GM19463 (cell line): Measurements from ENCODE around the gene RAPGEF5.

Source experiments
- ATAC-seq: cut with Tn5 transposase; IDR thresholded peaks from one replicate; pipeline ENCODE4 v1.9.1; 2021; ENCODE audit warnings: mild to moderate bottlenecking, moderate library complexity; ENCODE audit not compliant: unreplicated experiment

Gene RAPGEF5

GRCh38 chr7:22230238-22230637, 126.7 kb downstream of the RAPGEF5 start:
- no peak for ATAC-seq

DNA sequence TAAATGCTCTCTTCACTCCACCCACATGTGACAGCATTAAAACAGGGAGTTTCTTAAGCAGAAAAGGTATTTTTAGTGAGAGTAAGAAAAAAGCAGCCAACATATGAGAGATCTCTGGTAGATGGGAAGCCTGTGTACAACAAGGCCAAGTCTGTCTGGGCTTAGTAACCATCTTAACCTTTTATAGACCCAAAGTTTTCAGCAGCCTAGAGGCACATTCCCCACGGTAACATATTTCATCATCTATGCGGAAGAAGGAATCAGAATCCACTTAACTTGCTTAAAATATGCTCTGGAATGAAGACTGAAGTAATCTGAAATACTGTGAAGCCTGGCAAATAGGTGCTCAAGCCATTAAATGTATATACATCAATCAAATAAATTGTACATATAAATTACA, 127.8 kb downstream of the RAPGEF5 start:
- no peak for ATAC-seq

DNA sequence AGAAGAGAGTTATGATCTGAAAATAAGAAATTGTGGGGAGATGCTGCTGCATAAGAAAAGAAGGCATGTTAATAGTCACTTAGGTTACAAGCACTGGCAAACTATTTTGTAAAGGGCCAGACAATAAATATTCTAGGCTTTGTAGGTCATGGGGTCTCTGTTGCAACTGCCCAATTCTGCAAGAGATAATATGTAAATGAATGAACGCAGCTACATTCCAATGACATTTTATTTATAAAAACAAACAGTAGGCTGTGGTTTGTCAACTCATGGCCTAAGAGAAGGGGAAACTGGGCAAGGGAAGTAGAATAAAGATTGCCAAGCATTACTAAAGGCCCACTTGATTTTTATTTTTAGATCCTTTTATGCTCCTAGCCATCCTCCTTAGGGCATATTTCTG, 133.1 kb downstream of the RAPGEF5 start:
- no peak for ATAC-seq

- ATAC-seq: no peak
Observed at GRCh38 chr7:22220941-22221340, 136.0 kb downstream of the RAPGEF5 start.

DNA sequence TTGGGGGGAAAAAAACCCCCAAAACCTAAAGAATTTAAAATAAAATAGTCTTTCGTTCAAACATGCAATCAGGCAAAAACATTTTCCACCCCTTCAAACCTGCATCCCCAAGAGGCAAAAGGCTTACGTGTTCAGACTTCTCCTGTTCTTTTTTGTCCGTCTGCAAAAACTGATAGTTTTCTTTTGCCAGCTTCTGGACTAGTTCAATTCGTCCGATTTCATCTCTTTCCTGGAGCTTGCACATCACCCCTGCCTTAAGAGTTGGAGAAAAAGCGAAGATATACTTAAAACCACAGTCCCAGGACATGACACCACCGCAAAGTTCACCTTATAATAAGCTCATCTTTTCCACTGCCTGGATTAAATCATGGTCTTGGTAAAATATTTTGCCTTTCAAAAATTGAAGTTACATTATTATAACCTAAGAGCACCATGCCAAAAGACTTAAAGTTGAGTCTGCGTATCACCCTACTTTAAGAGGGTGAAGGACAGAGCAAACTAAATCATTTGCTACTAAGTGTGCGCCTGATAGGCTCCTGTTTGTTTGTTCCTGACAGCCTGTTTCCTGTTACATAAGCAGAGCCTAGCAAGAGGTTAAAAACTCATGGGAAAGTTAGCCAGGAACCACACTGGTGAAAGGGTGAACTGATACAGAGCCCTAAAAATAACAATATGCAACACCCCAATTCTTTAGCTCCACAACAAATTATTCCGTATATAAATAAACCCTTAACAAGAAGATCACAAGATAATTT, 137.0 kb downstream of the RAPGEF5 start:
- no peak for ATAC-seq

DNA sequence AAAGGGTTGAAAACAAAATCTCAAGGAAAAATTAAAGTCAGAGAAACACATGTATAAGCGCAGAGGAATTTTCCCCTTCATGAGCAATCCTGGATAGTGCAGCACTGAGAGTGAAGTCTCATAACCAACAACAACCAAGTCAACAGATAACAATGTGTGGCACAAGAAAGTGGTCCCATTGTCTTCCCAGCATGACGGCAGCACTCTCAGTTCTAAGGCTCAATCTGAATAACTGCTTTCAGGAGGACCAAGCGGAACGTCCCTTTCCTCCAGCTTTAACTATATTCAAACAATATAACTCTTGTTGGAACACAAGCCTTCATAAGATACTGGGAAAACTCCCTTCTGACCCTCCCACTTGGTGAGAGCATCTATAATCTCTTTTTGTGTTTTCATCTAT, 137.9 kb downstream of the RAPGEF5 start:
- no peak for ATAC-seq

DNA sequence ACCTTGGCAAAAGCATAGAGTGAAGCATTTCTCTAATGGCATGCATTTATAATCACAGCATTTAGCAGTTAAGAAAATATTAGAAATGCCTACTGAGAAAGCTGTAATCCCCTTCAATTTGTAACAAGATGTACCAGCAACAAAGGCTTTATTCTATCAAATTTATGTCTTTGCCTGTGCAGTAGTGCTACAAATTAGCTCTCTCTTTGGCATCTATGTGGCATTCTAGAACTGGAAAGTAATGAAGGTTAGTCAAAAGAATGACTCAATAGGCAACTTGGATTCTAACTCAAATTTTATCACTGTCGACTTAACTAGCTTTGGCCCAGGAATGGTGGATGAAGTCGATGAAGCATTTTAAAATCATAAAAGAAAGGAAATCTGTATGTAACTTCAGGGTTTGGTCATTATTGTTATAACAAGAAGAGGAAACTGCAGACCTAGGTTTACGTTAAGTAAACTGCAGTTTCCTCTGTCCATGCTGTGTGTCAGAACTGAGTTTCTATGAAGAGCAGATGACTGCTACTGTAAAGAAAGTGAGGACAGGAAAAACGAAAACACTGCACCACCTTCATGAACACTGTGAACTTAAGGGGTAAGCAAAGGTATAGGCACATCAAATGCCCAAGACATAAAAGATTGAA, 140.0 kb downstream of the RAPGEF5 start:
- no peak for ATAC-seq

DNA sequence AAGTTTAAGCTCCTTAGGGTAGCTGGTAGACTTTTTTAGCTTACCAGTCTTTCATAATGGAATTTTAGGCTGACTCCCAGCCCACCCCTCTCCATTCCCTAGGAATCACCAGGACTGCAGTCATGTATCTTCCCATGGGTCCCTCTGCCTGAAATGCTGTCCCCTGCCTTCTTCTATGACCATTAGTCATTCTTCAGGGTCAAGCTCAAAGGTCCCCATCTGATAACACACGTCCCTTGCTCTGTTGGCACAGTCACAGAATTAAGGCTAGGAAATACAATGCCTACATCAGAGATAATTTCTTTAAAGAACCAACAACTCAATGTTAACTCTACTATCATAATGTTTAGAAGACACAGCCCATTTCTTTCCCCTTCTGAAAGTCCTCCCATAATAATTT, 140.6 kb downstream of the RAPGEF5 start:
- ATAC-seq: no peak

GRCh38 chr7:22214000-22214399, 143.0 kb downstream of the RAPGEF5 start:
- ATAC-seq: no peak

- ATAC-seq: no peak
Observed at GRCh38 chr7:22213081-22213480, 143.9 kb downstream of the RAPGEF5 start.

GRCh38 chr7:22210967-22211366, 146.0 kb downstream of the RAPGEF5 start:
- no peak for ATAC-seq

- ATAC-seq: no peak
Observed at GRCh38 chr7:22210355-22210754, 146.6 kb downstream of the RAPGEF5 start.

DNA sequence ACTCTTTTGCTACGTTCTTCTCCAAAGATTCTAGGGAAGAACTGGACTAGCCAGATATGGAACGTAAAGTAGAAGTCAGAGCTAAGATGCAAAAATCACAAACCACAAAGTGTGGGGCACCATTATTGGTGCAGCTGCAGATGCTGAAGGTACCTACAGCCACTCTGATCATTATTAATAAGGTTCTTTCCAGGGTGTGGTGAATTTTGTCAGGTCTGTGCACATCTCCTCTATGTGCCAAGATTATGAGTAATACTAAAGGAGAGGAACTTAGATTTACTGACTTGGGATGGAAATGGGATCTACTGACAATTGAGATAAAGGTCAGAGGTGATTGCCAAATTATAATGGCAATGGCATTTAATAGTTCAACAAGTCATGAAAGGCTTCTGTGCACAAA, 148.2 kb downstream of the RAPGEF5 start:
- no peak for ATAC-seq

DNA sequence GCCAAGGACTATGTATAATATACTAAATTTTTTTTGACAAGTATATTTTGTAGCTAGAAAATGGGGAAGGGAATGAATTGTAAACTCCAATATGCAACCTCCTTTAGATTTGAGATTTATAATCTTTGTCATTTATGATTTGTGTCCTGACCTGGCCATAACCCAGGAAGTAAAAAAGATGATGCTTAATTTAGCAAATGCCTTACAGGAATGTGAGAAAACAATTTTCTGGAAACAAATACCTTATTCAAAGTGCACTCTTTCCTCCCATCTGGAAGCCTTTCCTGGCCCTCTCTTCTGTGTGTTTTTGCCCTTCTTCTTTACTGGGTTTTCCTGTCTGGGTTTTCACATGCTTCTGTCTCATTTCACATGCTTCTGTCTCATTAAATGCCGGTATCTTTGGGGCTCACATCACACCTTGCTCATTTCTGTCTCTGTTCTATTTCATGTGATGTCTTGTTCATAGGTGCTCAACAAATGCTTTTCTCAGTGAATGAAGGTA, 149.2 kb downstream of the RAPGEF5 start:
- ATAC-seq: no peak

- ATAC-seq: no peak
Observed at GRCh38 chr7:22205631-22206030, 151.3 kb downstream of the RAPGEF5 start.

DNA sequence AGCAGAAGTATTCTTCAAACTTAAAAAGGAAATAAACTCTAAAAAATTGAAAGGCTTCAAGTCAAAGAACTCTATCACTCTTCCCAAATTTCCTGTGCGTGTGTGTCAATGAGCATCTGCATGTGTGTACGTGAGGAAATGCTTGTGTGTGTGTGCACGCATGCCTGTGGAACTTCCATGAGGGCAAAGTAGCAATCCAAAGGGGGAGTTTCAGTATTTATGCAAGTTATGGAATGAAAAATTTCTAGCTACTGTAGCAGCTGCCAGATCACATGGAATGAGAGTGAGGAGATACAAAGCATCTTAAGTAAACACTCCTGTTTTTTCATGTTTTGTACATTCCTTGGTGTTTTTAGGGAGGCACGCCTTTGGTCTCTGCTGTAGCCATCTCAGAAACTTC, 152.6 kb downstream of the RAPGEF5 start:
- no peak for ATAC-seq

DNA sequence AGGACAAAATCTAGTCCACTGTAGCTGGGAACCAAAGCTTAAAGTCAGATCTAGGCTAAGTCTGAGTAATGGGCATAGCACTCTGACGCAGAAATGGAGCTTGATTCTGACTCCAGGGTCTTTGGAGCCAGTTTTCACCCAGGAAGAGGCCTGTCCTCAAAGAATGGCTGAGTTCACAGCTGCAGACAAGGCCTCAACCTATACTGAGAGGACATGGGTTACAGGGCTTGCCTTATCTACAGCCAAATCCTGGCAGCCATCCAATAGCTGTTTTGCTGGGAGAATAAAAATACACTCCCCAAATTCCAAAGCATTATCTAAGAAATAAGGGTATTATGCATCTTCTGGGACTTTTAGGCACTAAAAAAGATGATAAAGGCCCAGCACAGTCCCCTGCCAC, 154.8 kb downstream of the RAPGEF5 start:
- ATAC-seq: no peak

GRCh38 chr7:22201186-22201880, 155.6 kb downstream of the RAPGEF5 start:
- ATAC-seq: no peak

DNA sequence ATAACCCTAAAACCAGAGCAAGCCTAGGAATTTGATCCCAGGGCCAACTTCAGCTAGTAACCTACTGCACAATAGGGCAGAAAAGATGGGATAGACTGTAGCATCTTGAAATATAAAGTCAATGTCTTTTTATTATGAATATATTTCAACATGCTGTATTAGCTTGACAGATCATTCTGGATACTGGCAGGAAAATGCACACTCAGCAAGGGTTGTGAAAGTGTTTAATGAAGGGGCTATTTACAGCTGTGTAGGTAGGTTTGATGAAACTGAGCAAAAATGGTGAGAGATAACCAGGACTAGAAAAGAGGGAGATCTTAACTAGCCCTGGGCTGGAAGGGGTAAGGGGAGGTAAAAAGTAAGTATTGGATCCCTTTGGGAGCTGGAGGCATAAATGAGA, 156.2 kb downstream of the RAPGEF5 start:
- ATAC-seq: no peak

DNA sequence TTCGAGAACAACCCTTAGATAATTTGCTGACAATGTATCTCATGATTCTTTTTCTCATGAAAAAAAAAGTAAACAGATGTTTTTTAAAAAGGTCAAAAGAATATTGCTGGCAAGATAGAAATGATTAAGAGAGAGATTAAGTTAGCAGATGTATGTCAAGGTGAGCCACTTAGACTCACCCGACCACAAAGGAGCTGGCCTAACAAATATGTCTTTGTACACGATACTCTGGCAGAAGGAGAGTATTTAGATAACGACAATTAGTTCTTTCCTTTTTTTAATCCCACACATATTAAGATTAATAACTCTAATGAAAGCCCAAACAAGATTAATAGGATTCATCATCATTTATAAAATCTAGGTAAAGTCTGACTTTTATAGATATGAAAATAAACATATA, 156.7 kb downstream of the RAPGEF5 start:
- no peak for ATAC-seq

GRCh38 chr7:22197376-22197775, 159.6 kb downstream of the RAPGEF5 start:
- no peak for ATAC-seq

DNA sequence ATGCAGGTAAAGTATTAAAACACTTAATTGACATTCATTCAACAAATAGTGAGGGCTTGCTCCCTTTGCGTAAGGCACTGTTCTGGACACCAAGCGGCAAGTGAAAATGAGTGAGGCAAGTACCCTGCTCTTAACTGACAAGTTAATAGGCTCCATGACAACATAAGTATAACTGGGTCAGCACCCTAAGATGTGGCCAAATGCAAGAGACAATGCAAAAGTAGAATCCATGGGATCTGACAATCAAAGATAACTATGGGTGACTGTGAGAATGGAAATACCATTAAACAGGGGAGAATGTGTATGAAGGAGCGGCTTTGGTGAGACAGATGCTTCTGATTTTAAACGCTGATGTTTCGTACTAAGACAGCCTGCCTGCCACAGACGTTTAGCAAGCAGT, 160.5 kb downstream of the RAPGEF5 start:
- no peak for ATAC-seq
